Activated T-cell treated with anti-CD3 and anti-CD28 coated beads for 24 hours (primary cell): ENCODE measurements around the gene PAM.

Source experiments
- DNase-seq: peaks from one replicate; pipeline ENCODE4 v3.0.0-alpha.2; 2020; ENCODE audit warnings: low read depth

Gene PAM

DNA sequence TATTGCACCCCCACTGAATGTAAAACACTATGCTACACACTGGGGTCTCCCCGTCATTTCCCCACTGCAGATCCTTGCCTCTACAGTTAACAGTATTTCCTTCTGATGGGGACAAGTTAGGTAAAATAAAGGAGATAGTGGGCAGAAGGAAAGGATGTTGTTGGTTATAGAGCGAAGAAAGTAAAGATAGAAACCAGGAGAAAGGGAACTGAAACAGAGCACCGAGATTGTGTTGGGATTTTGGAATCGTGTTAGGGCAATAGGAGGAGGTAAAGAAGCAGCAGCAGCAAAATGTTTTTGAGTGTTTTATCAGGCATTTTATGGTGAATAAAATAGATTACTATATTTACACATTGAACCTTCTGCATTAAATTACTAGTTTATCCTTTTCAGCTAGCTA lies 60.0 kb downstream of the PAM start:
- no peak for DNase-seq

GRCh38 chr5:102815540-102816332 lies 60.6 kb downstream of the PAM start:
- DNase-seq: no peak

- no peak for DNase-seq
These were observed 63.2 kb downstream of the PAM start for GRCh38 chr5:102818345-102818744.

GRCh38 chr5:102818934-102819333 lies 63.8 kb downstream of the PAM start:
- DNase-seq: no peak

DNA sequence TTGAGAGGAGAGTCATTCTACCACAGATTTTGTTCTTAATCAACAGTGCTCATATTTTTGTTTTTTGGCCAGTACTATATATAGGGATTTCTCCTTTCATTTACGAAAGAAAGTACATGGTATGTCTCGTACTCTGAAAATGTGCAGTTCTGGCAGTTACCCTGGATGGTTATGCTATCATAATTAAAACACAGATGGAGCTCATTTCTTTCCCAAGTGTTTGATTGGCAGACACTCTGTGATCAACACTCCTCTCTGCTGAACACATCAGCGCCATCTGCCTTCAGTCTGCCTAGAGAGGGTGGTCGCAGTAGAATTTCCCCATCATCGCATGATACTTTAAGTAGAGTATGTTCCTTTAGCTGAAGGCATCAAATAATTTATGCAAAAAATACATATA lies 64.5 kb downstream of the PAM start:
- no peak for DNase-seq

DNA sequence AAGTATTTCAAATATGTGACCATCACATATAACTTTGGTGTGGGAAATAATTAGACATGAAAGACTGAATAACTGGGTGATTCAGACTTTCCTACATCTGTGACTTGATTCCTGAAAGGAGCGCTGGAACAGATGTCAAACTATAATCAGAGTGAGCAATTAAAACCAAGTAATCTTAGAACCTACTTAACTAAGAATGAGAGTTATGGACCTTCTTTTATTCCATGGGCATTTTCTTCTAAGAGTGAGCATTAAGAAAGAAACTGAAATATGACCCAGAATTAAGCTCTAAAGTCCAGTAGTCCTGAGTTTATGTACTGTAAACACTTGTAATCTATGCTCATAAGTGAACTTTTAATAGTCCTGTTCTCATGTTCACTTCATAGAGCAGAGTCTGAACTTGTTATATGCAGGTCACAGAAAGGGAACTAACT lies 68.4 kb downstream of the PAM start:
- DNase-seq: no peak

DNA sequence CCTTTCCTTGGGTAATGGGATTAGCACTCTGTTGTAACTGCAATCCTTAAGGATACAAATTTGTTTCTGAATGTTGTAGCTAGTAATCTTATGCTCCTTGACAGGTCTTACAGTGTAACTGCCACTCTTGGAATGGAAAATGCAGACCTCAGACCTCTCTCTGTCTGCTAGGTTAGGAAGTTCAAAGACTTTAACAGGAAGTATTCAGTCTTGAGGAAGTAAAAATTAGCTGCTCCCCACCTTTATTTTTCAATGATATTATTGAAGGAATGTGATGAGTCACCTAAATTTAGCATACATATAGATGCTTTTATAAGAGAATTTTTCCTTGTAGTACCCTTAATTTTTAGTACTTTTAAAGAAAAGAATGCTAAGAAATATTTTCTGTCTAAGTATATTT lies 71.5 kb downstream of the PAM start:
- no peak for DNase-seq

GRCh38 chr5:102830241-102830640 lies 75.1 kb downstream of the PAM start:
- no peak for DNase-seq

GRCh38 chr5:102832445-102832844 lies 77.3 kb downstream of the PAM start:
- no peak for DNase-seq

GRCh38 chr5:102833146-102833545 lies 78.0 kb downstream of the PAM start:
- no peak for DNase-seq

- DNase-seq: no peak
These were observed 79.4 kb downstream of the PAM start for GRCh38 chr5:102834438-102834964.

DNA sequence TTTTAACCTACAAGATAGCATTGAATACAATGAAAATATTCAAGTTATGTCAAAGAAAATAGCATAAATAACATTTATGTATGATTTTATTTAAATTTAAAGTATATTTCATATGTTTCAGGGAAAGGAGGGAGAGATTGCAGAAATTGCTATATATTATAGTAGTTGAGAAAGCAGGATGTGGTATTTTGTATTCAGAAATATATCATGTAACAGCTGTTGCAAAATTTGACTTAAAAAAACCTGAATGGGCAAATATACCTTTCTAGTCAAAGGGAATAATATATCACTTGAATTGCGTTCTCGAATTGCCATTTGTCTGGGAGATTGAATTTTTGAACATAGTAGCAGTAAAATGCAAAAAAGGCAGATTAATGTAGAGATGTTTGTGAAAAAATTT lies 80.6 kb downstream of the PAM start:
- no peak for DNase-seq

- DNase-seq: no peak
These were observed 85.9 kb downstream of the PAM start for GRCh38 chr5:102841021-102841420.

DNA sequence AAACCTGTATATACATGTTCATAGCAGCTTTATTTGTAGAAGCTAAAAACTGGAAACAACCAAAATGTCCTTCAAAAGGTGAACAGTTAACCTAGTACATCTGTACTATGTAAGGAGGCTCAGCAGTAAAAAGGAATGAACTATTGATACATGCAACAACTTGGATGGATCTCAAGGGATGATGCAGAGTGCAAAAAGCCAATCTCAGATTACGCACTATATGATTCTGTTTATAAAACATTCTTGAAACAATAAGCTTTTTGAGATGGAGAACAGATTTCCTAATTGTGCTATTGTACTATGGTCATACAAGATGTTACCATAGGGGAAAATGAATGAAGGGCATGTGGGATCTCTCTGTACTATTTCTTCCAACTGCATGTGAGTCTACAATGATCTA lies 88.9 kb downstream of the PAM start:
- no peak for DNase-seq

DNA sequence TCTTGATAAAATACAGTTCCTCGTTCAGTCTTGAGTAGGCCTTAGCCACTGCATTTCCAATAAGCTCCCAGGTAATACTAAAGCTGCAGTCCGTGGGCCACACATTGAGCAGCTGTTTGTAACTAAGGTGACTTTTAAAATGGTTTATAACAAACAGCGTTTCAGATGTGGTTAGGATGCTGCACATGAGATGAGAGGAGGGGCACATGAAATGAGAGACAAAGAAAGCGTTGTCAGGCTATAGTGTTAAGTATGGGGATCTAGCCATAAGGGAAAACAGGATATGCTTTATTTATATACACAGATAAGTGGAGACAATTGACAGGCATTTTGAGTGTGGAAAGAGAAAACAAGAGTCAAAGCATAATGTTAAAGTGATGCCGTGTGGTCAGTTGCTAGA lies 89.9 kb downstream of the PAM start:
- no peak for DNase-seq

DNA sequence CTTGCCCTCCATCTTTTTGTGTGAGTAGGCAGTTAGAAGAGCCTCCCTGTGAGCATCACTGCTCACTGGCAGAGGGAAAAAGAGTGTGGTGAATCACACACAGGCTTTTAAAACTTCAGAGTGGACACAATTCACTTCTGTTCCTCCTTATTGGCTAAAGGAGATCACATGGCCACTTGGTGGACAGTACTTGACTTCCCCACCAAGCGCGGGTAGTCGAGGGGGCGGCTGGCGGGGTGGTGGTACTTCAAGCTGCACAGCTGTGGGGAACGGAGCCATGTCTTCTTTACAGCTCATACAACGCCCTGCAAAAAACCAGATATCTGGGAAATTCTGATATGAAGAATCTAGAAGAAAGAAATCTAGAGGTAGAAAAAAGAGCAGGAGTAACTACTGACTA lies 95.4 kb downstream of the PAM start:
- no peak for DNase-seq

DNA sequence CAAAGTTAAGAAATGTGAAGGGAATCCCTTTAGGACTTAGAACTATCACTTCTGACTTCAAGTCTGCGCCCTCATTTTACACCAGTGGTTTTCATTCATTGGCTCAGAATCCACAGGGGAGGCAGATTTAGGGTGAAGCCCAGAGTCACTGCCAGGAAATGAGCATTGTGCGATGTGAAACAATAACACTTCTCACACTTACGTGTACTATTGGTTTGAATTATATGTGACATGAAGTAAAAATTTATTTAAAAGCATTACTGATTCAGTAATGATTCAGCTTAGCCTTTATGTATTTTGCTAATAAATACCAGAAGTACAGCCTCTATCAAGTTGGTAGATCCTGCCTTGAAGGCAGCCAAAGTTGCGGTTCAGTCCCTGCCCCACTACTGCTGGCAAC lies 98.6 kb downstream of the PAM start:
- DNase-seq: no peak

DNA sequence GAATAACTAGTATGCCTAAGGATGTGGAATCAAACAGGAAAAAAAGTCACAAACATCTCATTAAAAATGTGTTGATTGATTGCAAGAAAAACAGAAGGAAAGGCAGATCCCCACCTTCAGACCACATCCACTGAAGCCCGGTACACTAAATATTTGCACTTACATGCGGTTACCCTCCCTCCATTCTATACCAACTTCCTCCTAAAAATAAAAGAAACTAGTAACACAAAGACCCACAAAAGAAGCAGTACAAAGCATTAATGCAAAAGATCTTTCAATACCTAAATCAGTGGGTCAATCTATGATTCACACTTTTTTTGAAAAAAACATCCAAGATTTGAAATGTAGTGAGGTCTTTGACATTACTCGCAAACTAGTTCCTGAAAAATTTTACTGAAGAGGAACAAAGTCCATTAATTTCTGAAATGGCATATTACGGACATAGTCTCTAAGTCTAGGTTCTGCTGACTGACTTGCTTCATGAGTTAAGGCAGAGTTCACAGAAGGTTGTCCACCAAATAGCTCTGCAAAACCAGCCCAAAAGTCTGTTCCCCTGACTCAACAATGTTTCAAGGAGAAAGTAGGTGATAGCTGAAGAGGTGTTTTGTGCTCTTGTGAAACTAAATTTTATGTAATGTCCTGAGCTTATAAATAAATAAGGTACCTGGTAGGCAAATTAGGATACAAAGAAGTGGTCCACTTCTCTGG lies 100.7 kb downstream of the PAM start:
- DNase-seq: no peak

DNA sequence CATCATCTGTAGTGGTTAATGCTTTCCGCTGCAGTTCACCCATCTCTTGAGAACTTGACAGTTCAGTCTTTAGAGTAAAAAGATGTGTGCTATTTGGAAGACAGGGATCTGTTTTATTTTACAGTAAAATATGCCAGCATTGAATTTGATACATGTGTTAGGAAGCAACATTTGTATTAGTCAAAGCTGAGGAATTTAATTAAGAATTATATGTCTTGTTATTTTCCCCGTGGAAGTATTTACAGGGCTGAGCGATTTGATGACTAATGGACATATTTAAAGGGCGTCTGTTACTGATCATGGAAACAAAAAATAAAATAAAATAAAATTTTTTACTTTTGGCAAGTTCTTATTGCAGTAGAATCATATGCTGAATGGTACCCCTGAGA lies 101.3 kb downstream of the PAM start:
- DNase-seq: no peak

GRCh38 chr5:102857076-102857818 lies 102.1 kb downstream of the PAM start:
- no peak for DNase-seq

- no peak for DNase-seq
These were observed 103.1 kb downstream of the PAM start for GRCh38 chr5:102858221-102858620.

GRCh38 chr5:102858808-102859207 lies 103.7 kb downstream of the PAM start:
- no peak for DNase-seq

GRCh38 chr5:102860035-102860434 lies 104.9 kb downstream of the PAM start:
- DNase-seq: no peak
